ENCODE measurements around the gene CDH23.

CDH23 gene

DNA sequence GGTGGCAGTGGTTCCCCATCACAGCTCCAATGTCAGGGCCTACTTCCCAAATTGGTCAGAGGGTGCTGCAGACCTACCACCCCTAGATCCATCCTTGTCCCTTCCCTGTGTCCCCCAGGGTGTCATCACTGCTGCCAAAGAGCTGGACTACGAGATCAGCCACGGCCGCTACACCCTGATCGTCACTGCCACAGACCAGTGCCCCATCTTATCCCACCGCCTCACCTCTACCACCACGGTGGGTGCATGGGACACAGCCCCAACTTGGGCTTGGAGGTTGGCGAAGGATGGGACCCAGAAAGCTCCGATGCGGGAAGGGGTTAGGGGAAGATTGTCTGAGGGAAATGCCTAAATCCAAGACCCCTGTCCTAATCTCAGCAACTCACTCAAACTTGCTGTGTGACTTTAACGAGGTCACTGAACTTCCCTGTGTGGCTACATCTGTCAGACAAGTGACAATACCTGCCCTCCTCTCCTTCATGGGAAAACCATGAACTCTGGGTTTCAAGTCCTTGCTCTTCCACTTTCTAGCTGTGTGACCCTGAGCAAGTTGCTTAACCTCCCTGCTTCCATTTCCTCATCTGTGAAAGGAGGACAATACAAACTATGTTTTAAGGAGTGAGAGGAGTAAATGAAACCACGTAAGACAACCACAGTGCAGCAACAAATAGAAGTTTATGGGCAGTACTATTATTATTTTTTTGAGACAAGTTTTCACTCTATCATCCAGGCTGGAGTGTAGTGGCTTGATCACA is 381.5 kb downstream of the CDH23 start:
- TF ChIP-seq, protein P1, sequence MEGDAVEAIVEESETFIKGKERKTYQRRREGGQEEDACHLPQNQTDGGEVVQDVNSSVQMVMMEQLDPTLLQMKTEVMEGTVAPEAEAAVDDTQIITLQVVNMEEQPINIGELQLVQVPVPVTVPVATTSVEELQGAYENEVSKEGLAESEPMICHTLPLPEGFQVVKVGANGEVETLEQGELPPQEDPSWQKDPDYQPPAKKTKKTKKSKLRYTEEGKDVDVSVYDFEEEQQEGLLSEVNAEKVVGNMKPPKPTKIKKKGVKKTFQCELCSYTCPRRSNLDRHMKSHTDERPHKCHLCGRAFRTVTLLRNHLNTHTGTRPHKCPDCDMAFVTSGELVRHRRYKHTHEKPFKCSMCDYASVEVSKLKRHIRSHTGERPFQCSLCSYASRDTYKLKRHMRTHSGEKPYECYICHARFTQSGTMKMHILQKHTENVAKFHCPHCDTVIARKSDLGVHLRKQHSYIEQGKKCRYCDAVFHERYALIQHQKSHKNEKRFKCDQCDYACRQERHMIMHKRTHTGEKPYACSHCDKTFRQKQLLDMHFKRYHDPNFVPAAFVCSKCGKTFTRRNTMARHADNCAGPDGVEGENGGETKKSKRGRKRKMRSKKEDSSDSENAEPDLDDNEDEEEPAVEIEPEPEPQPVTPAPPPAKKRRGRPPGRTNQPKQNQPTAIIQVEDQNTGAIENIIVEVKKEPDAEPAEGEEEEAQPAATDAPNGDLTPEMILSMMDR (conservative IDR thresholded peaks at IDR 0.05; ENCODE audit: low read depth, low read length) = no peak
- DNase-seq (ENCODE audit: low read depth) = no peak
- no peak overlapping the region for H3K4me3 ChIP-seq (ENCODE audit: low read depth, low read length)

DNA sequence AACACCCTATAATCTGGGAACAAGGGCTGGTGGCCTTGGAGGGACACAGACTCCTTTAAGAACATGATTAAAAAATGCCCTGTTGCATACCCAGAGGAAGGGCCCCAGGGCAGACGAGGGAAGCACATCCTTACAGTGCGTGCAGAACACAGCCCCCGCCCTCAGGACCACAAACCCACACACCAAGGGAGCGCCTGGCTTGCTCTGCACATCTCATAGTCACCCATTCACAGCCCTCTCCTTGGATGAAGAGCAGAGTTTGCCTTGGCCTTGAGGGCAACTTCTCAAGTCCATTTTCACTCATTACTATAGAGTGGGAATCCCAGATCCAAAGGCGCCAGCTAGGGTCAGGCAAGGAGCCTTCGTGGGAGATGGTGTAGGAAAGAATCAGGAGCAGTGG is 382.9 kb downstream of the CDH23 start:
- no peak overlapping the region for H3K4me3 ChIP-seq (ENCODE audit: low read depth, low read length)
- TF ChIP-seq, protein P1 (conservative IDR thresholded peaks at IDR 0.05; ENCODE audit: low read depth, low read length) = no peak
- no peak for DNase-seq (ENCODE audit: low read depth)

- DNase-seq (ENCODE audit: low read depth) = no peak
- H3K4me3 ChIP-seq (ENCODE audit: low read depth, low read length) = no peak overlapping the region
- TF ChIP-seq, protein P1 (conservative IDR thresholded peaks at IDR 0.05; ENCODE audit: low read depth, low read length) = no peak
Measured at GRCh38 chr10:71780156-71780555, 383.4 kb downstream of the CDH23 start.

DNA sequence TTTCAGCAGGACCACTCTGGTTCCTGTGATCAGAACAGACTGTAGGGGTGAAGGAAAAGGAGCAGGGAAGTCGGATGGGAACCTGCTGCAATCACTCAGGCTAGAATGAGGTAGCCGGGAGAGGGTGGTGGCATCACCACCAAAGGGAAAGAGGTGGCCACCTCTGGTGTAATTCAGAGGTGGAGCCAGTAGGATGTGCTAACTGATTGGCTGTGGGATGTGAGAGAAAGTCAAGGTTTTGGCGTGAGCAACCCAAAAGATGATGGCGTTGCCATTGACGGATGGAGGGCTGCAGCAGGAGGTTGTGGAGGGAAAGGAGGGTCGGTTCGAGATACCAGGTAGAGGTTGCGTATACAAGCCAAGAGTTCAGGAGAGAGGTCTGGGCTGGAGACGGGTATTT is 384.0 kb downstream of the CDH23 start:
- TF ChIP-seq, protein P1 (conservative IDR thresholded peaks at IDR 0.05; ENCODE audit: low read depth, low read length) = no peak
- DNase-seq (ENCODE audit: low read depth) = no peak
- H3K4me3 ChIP-seq (ENCODE audit: low read depth, low read length) = no peak overlapping the region

DNA sequence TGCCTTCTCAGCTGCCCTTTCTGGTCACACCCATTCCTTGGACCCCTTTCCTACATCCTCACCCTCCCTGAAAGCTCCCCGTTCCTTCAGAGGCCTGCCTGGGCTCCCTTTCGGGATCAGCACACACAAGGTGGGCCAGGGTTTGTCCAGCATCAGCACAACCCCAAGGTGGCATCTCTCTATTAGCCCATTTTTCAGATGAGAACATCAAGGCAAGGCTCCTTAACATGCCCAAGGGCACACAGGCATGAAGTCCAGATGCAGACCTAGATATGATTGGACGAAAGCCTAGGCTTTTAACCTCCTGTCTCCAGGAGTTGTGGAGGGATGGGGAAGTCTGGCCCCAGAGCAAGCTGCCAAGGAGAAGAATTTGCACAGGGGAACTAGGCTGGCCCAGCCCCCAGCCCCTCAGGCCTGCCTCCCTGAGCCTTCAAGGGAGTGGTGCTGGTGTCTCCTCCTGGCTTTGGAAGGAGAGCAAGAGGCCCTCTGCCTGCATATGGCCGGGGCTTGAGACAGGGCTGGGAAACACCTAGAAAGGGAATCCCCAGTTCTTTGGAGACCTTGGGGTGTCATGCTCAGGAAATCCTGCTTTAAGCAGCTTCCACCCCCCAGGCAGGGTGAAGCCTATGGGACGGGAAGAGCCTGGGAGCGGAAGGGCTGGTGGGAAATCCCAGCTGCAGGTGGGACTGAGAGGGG is 385.6 kb downstream of the CDH23 start:
- no peak overlapping the region for H3K4me3 ChIP-seq (ENCODE audit: low read depth, low read length)
- TF ChIP-seq, protein P1 (conservative IDR thresholded peaks at IDR 0.05; ENCODE audit: low read depth, low read length) = no peak
- no peak for DNase-seq (ENCODE audit: low read depth)

- H3K4me3 ChIP-seq (ENCODE audit: low read depth, low read length) = no peak overlapping the region
- TF ChIP-seq, protein P1 (conservative IDR thresholded peaks at IDR 0.05; ENCODE audit: low read depth, low read length) = no peak
- DNase-seq (ENCODE audit: low read depth) = no peak
Measured at GRCh38 chr10:71782917-71783490, 386.3 kb downstream of the CDH23 start.

Data from choroid plexus epithelial cell (primary cell).